GM19240 (cell line): ENCODE measurements around the gene TFPI2.
"Not testable (repeated sequence)": the region's sequence is repeated elsewhere in the genome, so short reads cannot be mapped to it uniquely, and the experiment has no call there.

Source experiments
- DNase-seq: peaks from one replicate; pipeline ENCODE4 v3.0.0; 2011; ENCODE audit warnings: low spot score; ENCODE audit not compliant: insufficient read length

The TFPI2 gene, protein sequence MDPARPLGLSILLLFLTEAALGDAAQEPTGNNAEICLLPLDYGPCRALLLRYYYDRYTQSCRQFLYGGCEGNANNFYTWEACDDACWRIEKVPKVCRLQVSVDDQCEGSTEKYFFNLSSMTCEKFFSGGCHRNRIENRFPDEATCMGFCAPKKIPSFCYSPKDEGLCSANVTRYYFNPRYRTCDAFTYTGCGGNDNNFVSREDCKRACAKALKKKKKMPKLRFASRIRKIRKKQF

GRCh38 chr7:93890464-93891068 is at the start of gene TFPI2:
TFPI2 (minus strand) TSS chr7:93890753; CDS start chr7:93890678, 75 bp downstream.
- DNase-seq = no peak

DNA sequence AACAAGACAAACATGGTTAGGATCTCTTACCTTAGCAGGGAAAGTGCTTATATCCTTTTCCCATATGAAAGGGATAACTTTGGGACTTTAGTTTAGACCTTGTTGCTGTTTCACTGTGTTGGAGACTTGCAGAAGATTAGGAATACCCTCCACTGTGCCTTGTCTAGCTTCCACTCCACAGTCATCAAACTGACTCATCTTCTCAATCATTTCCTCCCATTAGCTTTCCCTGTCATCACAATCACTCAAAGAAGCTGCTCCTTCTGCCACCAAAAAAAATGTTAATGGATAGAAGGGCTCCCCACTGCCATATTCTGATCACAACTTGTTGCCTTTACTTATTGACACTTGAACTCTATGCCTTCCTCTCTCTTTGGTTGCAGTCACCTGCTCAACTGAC is 47.7 kb upstream of the TFPI2 start:
- DNase-seq = no peak

DNA sequence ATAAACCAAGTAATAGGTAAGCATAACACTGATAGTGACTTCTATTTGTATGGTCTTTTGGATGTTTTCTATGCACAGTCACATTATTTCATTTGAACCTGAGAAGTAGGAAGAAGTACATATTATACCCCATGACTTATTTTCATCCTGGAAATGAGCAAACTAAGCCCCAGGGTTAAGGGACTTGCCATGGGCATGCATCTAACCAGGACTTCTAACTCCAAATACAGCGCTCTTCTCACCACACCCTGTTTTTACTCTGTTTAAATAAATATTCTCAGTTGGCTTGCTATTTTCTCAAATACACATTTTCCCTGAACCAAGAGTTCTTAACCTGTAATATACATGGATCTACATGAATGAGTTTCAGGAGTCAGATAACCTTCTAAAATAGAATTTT is 47.3 kb upstream of the TFPI2 start:
- DNase-seq = no peak

- DNase-seq = no peak
Observed at GRCh38 chr7:93935102-93935501, 44.5 kb upstream of the TFPI2 start.

DNA sequence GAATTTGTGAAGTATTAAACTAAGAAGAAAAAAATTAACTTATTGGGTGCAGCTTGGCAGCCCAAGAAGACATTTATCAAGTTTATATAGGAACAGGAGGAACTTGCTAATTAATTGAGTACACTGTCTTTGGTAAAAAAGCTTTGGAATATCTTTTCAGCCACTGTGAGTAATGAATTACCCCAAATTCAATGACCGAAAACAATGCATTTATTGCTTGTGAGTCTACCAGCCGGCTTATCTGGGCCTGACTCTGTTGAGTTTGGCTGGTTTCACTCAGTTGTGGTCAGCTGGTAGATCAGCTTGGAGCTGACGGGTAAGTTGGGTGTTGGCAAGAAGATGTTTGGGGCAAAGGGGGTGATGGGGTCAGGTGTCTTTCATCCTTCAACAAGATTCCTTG is 42.6 kb upstream of the TFPI2 start:
- DNase-seq = no peak

DNA sequence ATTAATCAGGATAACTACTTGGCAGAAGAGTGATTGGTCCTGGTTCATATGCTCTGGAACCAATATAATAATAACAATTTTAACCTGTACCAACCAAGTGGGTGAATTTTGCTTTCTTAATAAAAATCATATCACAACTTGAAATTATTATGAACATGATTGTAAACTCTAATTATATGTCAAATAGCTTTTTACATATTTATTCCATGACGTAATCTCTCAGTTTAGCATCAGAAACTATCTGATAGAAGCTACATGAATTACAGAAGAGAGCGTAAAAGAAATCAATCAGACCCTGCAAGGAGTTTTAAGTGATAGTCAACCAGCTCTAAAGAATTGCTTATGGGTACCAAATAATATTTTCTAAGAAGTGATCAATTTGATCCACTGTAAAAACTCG is 41.1 kb upstream of the TFPI2 start:
- no peak for DNase-seq

GRCh38 chr7:93927585-93927984 is 37.0 kb upstream of the TFPI2 start:
- no peak for DNase-seq

DNA sequence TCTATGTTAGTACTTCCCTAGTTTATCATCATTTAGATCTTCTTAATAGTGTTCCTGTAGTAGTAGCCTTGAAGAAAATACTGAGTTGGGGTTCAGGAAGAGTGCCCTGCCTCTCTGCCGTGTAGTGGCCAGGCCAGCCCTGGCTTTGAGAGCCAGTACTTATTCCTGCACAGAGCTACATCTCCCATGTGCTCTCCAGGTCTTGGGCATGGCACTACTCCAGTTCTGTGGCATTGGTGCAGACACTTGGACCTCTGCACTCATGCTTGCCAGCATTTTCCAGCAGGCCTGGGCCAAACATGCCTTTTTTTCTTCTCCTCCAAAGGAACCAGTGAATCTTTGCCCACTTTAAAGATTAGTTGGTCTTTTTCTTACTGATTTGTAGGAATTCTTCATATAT is 36.2 kb upstream of the TFPI2 start:
- no peak for DNase-seq

DNA sequence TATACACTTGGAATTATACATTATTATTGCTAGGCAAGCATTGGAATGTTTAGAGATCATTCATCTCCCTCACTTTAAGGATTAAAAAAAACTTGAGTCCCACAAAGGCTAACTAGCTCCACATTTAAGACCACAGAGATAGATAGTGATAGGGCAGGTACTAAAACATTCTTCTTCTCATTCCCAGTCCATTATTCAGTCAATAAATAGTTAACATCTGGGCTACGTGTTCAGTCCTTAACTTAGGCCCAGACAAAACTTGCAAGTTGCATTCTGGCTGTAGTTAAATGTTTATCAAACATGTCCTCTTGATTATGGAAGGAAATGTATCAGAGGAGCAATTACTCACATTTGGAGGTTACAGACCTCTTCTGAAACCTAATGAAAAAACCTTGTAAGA is 33.4 kb upstream of the TFPI2 start:
- no peak for DNase-seq

DNA sequence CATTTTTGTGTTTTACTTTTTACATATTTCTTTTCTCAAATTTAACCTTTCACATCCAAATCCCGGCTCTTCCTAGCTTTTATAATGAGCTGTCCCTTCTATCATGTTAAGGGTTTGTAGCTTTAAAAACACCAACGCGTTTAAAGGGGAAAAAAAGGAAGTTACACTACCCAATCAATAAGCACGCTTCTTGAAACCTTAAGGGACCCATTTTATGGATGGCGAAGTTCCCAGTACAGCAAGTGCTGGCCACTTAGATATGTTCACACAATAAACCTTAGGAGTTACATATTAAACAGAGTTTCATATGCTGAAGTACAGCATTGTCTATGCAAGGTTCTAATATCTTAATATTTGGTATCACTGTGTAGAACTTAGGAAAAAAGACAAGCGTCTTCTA is 32.7 kb upstream of the TFPI2 start:
- DNase-seq = no peak

DNA sequence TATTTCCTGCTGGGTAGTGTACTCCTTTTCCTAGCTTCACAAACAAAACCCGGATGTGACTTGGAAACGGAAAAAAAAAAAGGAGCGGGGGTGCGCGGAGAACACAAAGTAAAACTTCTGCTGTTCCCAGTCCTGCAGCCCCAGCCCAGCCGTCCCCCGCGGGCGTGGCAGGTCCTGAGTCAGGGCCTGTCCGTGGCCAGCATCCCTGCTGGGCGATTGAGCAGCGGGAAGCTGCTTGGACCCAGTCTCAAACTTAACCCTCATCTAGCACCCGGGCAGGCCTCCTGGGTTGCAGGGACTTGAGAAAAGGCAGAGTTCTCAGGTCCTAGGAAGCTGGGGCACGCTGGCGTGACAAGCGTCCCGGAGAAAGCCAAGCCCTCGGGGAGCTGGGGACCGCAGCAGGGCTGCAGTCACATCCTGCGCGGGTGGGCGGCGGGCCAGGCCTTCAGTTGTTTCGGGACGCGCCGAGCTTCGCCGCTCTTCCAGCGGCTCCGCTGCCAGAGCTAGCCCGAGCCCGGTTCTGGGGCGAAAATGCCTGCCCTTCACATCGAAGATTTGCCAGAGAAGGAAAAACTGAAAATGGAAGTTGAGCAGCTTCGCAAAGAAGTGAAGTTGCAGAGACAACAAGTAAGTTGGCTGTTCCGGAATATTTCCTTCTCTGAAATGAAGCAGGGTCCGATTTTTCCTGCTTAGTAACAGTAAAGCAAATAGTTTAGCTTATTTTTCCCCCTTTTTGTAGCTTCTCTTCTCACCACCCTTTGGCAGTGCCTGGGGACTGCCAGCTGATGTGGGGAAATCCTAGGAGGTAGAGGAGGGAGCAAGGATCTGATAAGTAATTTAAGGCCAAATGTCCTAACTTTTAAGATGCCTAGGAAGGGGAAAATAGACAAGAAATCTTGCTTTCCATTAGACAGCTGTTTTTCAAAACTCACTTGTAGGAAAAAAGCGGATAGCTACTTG is 31.3 kb upstream of the TFPI2 start, which contains the start of gene GNG11:
TSS of gene GNG11 (plus strand) at position 129 of the 960 bp plus-strand sequence. CDS start at position 532, 403 bp downstream.
- DNase-seq = peak; percentile 3

- no peak for DNase-seq
Observed at GRCh38 chr7:93921186-93921585, 30.6 kb upstream of the TFPI2 start.

- DNase-seq = no peak
Observed at GRCh38 chr7:93920496-93921182, 30.1 kb upstream of the TFPI2 start.

GRCh38 chr7:93916315-93916714 is 25.8 kb upstream of the TFPI2 start:
- not testable (repeated sequence) for DNase-seq

- DNase-seq = not testable (repeated sequence)
Observed at GRCh38 chr7:93915888-93916287, 25.3 kb upstream of the TFPI2 start.

- DNase-seq = not testable (repeated sequence)
Observed at GRCh38 chr7:93915206-93915842, 24.8 kb upstream of the TFPI2 start.

DNA sequence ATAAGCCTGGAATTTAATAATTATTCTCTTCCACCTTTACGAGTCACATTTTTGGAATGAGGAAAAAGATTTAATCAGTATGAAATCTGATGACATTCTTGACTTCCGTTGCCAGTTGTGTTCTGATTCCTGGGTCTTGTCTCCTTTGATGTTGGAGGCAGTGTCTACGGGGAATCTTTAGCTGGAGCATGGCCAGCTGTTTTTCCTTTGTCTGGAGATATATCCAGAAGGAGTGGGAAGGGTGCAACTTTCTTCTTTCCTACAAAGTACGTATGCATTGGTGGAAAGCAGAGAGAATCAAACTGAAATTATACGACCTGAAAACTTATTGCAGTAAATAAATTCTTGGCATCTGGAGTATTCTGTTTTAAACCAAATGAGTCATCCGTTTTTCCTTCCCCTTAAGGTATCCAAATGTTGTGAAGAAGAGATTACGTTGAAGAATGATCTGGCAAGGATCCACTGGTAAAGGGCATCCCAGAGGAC is 24.1 kb upstream of the TFPI2 start:
- DNase-seq = no peak

- no peak for DNase-seq
Observed at GRCh38 chr7:93913197-93913596, 22.6 kb upstream of the TFPI2 start.

DNA sequence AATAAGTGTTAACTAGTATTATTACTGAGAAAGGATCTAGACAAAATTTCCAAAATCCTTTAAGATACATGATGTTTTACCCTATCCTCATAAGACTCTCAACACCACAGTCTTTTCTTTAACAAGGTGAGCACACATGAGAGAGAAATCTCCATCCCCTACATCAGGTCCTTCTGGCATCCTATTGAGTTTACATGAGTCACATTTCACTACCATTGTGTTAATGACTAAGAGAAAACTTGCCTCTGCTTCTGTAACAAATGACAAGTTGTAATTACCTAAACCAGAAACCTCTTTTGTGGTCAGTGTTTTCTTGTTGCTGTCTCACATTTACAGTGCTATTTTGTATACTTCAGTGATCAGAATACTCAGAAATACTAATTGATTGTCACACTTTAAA is 21.1 kb upstream of the TFPI2 start:
- DNase-seq = not testable (repeated sequence)

GRCh38 chr7:93911242-93911641 is 20.7 kb upstream of the TFPI2 start:
- DNase-seq = not testable (repeated sequence)
